NCI-H1417 treated with DMSO at 0.1 percent for 48 hours (cell line): ENCODE results near the gene HTT.
"Not testable (repeated sequence)": the region's sequence is repeated elsewhere in the genome, so short reads cannot be mapped to it uniquely, and the experiment has no call there.

ENCODE experiments used
- DNase-seq: peaks from one replicate; lab custom pipeline; 2025; lab: John Stamatoyannopoulos, UW

HTT gene

GRCh38 chr4:3121596-3121995, 47.1 kb downstream of the HTT start:
- no peak for DNase-seq

- no peak for DNase-seq
These were observed 47.6 kb downstream of the HTT start for GRCh38 chr4:3122081-3122563.

- no peak for DNase-seq
These were observed 48.7 kb downstream of the HTT start for GRCh38 chr4:3123181-3123671.

DNA sequence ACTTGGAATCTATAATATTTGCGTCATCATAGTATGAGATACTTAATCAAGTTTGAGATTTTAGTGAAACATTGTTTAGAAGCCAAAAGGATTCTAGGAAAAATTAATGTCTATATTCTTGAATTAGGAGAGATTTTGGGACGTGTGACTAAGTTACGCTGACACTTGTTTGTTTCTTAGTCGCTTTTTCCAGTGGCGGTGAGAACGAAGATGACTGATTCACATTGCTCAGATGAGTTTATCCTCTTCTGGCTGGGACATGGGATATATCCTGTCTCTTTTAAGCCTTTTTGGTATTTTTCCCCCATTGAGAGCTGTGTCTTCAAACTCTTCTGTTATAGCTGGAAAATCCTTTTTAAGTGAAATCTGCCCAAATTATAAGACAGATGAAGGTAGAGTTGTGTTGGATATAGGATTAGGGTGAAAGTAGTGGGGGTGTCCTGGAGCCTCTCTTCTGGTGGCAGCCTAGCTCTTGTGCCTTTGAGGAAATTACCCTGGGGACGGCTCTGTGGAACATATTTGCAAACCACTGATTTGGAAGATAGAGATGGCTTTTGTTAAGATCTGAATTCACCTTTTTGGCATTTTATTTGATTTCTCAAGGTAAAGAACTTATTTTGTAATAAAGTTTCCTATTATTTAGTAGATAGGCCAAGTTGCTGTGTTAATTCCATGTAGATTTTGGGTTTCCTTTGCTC, 49.7 kb downstream of the HTT start:
- DNase-seq, result no peak

- no peak for DNase-seq
These were observed 52.6 kb downstream of the HTT start for GRCh38 chr4:3127112-3127511.

DNA sequence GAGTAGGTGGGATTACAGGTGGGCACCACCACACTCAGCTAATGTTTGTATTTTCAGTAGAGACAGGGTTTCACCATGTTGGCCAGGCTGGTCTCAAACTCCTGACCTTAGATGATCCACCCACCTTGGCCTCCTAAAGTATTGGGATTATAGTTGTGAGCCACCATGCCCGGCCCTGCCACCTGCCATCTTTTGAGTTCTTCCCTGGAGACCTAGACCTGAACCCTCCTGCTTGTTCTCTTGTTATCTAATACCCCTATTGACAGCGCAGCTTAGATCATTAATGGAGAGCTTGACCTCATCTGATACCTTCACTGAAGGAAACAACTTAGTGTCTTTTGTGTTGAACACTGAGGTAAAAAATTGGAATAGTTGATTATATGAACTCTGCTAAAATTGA, 53.6 kb downstream of the HTT start:
- no peak for DNase-seq

DNA sequence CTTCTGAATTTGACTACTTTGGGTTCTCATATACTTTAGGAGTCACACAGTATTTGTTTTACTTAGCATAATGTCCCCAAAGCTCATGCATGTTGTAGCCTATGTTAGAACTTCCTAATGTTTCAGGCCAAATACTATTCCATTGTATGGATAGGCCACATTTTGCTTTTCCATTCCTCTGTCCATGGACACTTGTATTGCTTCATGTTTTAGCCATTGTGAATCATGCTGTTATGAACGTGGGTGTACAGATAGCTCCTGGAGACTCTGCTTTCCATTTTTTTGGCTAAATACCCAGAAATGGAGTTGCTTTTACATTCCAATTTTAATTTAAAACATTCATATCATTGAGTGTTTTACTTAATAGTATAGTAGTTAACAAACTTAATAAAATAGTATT, 54.5 kb downstream of the HTT start:
- no peak for DNase-seq

GRCh38 chr4:3130201-3130600, 55.7 kb downstream of the HTT start:
- DNase-seq, result no peak

- DNase-seq, result no peak
These were observed 56.3 kb downstream of the HTT start for GRCh38 chr4:3130826-3131225.

GRCh38 chr4:3134201-3134600, 59.7 kb downstream of the HTT start:
- no peak for DNase-seq

- DNase-seq, result no peak
These were observed 60.9 kb downstream of the HTT start for GRCh38 chr4:3135155-3136011.

GRCh38 chr4:3136454-3136853, 62.0 kb downstream of the HTT start:
- no peak for DNase-seq

- no peak for DNase-seq
These were observed 63.4 kb downstream of the HTT start for GRCh38 chr4:3137908-3138307.

DNA sequence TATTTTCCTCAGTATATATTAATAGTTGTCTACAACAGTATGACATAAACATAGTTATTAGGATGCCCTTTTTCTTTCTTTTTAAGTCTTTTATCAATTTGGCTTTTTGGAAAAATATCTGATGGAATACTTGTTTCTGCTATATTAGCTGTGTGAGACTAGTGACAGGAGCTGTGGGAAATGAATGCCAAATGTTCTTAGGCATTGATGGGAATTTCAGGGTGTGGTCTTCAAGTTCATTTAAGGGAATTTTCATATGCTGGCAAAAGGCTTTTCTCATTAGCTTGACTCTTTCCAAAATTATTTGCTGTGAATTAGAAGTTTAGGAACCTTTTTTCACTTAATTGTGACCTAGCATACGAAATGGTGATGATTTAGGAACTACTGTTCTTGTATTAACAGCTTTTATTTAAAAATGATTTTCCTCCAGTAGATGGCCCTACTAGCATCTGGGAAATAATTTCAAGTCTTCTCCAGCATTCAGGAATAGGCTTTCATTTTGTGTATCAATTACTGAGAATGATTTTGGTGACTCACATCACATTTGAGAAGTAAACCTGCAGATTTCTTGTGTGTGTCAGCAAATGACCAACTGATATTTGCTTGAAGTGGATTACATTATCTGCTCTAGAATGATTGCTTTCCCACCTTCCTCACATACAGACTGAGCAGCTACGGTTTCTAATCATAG, 70.9 kb downstream of the HTT start:
- DNase-seq, result no peak

DNA sequence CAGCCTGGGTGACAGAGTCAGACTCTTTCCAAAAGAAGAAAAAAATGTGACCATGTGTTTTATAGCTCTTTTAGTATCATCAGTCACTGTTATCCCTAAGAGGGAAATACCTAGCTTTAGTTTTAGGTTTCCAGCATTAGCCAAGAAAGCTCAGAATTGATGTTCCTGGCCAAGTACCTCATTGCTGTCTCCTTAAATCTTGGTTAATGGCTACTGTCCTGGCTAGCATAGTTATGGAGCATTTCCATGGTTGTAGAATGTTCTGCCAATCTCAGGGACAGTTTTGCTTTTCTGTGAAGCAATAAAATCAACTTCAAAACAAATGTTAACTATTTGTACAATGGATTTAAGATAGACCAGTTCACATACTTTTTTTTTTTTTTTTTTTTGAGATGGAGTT, 74.4 kb downstream of the HTT start:
- no peak for DNase-seq

DNA sequence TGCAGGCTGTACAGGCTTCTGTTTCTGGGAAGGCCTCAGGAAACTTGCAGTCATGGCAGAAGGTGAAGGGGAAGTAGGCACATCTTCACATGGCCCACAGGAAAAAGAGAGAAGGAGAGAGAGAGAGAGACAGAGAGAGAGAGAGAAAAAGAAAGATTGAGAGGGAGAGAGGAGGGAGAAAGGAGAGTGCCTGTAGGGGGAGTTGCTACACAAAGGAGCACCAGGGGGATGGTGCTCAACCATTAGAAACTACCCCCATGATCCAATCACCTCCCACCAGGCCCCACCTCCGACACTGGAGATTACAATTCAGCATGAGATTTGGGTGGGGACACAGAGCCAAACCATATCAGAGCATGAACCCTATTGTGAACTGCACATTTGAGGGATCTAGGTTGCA, 76.8 kb downstream of the HTT start:
- not testable (repeated sequence) for DNase-seq

DNA sequence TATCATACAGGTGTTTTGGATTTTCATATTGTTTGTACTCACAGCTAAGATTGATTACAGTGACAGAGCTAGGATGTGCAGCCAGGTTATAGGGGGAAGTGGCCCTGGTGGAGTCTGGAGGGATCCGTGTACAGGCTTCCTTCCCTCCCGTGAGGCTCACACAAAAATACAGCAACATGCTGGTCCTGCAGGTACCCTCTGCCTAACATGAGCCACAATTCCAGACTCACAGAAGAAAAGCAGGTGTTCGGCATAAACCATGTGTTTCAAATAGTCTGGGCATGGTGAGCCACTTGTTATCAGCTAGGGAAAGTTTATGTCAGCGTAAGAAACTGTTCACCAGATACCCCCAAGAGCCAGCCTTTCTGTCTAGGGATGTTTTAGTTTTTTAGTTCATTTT, 82.9 kb downstream of the HTT start:
- no peak for DNase-seq

GRCh38 chr4:3158841-3159240, 84.4 kb downstream of the HTT start:
- DNase-seq, result no peak

DNA sequence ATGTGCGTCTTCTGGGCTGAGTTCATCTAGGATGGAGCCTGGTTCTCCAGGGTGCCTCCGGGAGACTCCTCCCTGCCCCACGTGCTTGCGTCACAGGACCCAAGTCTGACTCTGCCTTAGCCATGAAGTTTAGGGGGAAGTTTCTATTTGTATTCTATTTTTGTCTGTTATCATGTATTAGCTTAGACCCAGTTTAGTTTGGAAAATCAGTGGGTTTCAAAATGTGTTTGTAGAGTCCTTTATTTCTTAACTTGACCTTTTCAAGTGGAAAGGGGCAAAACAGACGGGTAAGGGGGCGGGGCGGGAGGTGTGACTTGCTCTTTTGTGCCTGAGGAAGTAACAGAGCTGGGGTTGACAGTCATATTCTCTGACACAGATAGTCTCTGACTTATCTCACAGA, 86.0 kb downstream of the HTT start:
- no peak for DNase-seq

DNA sequence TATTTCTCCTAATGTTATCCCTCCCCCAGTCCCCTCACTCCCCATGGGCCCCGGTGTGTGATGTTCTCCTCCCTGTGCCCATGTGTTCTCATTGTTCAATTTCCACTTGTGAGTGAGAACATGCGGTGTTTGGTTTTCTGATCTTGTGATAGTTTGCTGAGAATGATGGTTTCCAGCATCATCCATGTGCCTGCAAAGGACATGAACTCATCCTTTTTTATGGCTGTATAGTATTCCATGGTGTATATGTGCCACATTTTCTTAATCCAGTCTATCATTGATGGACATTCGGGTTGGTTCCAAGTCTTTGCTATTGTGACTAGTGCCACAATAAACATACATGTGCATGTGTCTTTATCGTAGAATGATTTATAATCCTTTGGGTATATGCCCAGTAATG, 86.6 kb downstream of the HTT start:
- not testable (repeated sequence) for DNase-seq

- DNase-seq, result not testable (repeated sequence)
These were observed 92.0 kb downstream of the HTT start for GRCh38 chr4:3166434-3166833.

- DNase-seq, result no peak
These were observed 93.5 kb downstream of the HTT start for GRCh38 chr4:3168029-3168428.
